Stimulated activated CD4-positive, alpha-beta T cell treated with anti-CD3 and anti-CD28 coated beads, Interleukin-1b, Interleukin-23, amount 100 ng/mL, for 48 hours (primary cell): ENCODE data around the gene COA8.

Experiments used
- DNase-seq: peaks from one replicate; pipeline ENCODE4 v3.0.0-alpha.2; 2020

The COA8 gene

GRCh38 chr14:103627073-103628025 is 64.6 kb downstream of the COA8 start:
- DNase-seq = no peak

- DNase-seq = no peak
Observed at GRCh38 chr14:103628221-103628683, 65.5 kb downstream of the COA8 start.

DNA sequence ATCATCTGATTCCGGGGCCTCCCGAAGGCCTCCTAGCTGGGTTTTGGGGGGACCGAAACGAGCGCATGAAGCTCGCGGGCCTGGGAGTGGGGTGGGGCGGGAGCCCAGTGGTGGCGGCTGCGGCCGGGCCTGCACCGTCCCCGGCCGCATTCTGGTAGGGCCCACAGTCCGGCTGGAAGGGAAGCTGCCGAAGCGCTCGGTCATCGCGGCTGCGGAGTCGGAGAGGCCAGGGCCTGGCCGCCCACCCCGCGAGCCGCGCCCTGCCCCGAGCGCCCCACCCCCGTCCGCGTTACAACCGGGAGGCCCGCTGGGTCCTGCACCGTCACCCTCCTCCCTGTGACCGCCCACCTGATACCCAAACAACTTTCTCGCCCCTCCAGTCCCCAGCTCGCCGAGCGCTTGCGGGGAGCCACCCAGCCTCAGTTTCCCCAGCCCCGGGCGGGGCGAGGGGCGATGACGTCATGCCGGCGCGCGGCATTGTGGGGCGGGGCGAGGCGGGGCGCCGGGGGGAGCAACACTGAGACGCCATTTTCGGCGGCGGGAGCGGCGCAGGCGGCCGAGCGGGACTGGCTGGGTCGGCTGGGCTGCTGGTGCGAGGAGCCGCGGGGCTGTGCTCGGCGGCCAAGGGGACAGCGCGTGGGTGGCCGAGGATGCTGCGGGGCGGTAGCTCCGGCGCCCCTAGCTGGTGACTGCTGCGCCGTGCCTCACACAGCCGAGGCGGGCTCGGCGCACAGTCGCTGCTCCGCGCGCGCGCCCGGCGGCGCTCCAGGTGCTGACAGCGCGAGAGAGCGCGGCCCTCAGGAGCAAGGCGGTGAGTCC is 66.1 kb downstream of the COA8 start, which contains the start of gene KLC1:
Gene KLC1 (plus strand): TSS at position 528 of the 819 bp plus-strand sequence. CDS start 25,354 bp downstream, outside the sequence.
- peak; percentile 82 for DNase-seq

- peak; percentile 50 for DNase-seq
Observed at GRCh38 chr14:103629503-103630121, 66.9 kb downstream of the COA8 start.

DNA sequence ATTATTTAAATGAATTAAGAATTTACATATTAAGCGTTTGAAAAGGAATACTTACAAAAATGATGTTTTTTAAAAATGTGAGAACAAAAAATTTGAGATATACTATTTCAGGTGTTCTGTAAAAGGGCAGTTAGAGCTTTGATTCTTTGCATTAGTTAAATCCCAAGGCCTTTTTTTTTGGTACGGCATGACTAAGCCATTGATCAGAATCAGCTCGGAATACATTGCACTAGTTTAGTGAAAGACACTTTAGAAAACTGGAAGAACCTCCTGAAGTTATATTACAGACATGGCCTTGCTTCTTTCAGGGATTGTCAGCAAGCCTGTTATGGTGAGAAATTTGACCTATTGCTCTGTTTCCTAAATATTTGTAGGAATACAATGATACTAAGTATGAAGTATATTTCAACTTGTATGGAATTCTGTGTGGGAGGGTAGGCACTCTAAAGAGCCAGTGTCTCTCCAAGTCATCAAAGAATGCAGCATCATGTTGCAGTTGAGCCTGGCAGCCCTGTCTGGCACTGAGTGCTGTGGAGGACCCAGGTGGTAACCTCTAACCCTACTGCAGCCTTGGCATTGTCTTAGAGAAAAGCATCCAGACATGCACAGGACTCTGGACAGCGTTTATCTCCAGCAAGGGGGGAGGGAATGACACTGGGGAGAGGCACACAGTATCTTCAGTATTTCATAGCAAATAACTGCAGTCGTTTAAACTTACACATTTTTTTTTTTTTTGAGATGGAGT is 67.8 kb downstream of the COA8 start:
- DNase-seq = no peak

GRCh38 chr14:103633391-103633790 is 70.6 kb downstream of the COA8 start:
- DNase-seq = no peak

GRCh38 chr14:103634156-103634555 is 71.4 kb downstream of the COA8 start:
- DNase-seq = no peak

GRCh38 chr14:103638594-103638993 is 75.8 kb downstream of the COA8 start:
- no peak for DNase-seq
